HUES48 (cell line): Measurements from ENCODE around the gene TNK1.

ENCODE experiments used
- H3K27ac ChIP-seq: one replicate; pipeline ENCODE4 v1.7.0; 2013; ENCODE audit warnings: low read depth, low read length, inconsistent platforms
- H3K27me3 ChIP-seq: 2 replicates; pipeline ENCODE4 v1.6.1; 2013; ENCODE audit warnings: mild to moderate bottlenecking, low read length; ENCODE audit not compliant: control insufficient read depth, insufficient read depth
- H3K36me3 ChIP-seq: 2 replicates; pipeline ENCODE4 v1.6.1; 2013; ENCODE audit warnings: low read length; ENCODE audit not compliant: control insufficient read depth, insufficient read depth
- H3K4me1 ChIP-seq: 2 replicates; pipeline ENCODE4 v1.6.1; 2013; ENCODE audit warnings: mild to moderate bottlenecking, low read length; ENCODE audit not compliant: control insufficient read depth, insufficient read depth
- H3K4me3 ChIP-seq: 2 replicates; pipeline ENCODE4 v1.5.1; 2013; ENCODE audit warnings: mild to moderate bottlenecking, low read depth, low read length
- H3K9ac ChIP-seq: 2 replicates; pipeline ENCODE4 v1.6.1; 2013; ENCODE audit warnings: mild to moderate bottlenecking, low read depth, low read length, moderate library complexity
- H3K9me3 ChIP-seq: 2 replicates; pipeline ENCODE4 v1.6.1; 2013; ENCODE audit warnings: low read length; ENCODE audit not compliant: control insufficient read depth, insufficient read depth

The TNK1 gene

DNA sequence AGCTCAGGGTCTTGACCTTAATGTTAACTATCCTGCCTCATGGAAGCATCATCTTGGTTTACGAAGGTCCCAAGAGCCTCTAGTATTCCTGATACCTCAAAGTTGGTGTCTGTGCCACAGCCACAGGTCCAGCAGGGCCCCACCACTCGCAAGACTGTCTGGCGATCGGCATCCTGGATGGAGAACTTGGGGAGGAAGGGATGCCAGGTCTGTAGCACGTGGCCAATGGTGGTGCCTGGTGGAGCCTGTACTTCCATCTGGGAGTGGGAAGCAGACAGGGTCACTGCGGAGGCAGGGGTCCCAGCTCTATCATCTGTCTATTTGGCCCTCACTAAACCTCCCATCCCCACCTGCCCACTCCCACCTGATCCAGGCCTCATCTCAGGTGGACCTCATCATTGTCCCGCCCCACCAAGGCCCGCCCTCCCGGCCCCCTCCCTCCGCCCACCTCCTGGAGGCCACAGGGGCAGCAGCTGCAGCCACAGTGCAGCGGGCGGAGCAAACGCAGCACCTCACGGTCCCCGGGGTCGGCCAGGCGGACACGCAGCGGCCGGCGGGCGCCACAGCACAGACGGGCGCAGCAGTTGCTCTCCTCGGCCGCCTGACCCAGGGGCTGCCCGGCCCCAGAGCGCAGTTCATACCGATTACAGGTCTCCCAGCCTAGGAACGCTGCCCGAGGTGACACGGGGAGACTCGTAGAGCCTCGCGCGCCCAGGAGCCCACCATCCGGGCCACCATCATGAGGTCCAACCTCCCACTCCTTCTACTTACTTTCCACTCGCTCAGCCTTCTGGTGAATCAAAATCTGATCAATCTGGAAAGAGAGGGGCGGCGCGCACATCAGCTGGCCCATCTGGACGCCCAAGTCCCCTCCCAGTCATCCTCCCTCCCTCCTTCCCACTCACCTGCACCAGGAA lies 12.1 kb downstream of the TNK1 start:
- H3K4me1 ChIP-seq = peaks cover 5% of the 10 kb centered on the region; the same call in 1 of the 2 replicates
- no peaks in the 10 kb centered on the region for H3K27me3 ChIP-seq
- peaks cover 45% of the 10 kb centered on the region for H3K36me3 ChIP-seq
- no peak overlapping the region for H3K27ac ChIP-seq
- H3K4me3 ChIP-seq = peak overlapping the region; percentile 90
- no peaks in the 10 kb centered on the region for H3K9me3 ChIP-seq
- H3K9ac ChIP-seq = no peak overlapping the region

DNA sequence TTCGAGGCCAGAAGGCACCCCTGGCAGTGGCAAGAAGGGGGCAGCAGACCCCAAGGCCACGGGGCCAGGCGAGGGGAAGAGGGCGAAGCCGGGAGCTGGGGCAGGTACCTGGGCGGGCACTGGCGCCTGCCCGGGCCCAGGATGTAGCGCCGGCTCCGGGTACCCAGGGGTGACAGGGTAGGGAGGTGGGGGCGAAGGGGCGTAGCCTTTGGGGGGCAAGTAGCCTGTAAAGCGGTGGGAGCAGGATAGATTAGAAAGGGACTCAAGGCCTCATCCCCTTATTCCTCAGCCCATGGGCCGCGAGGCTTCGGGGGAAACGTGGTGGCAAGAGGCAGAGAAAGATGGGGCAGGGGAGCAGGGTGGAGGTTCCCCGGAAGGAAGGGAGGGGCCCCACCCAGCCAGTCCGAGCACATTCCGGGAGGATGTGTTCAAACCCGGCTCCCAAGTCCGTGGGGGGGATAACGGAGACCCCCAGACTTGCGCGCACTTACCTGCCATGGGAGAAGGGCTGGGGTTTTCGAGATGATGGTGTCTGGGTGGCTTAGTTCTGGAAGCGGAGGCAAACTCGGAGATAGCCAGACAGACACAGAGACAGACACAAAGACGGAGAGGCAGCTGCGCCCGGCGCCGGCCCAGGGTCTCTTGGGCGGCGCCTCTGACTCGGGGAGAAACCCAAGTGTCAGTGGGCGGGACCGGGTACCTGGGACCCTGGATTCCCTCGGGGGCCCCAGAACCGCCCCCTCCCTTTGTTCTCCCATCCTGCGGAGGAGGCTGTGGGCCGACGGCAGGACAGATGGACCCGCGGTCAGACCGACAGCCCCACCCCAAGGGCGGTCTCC lies 12.9 kb downstream of the TNK1 start:
- H3K9ac ChIP-seq = peak overlapping the region; percentile 56; the same call in 1 of the 2 replicates
- H3K4me1 ChIP-seq = peaks cover 5% of the 10 kb centered on the region; the same call in 1 of the 2 replicates
- H3K36me3 ChIP-seq = peaks cover 37% of the 10 kb centered on the region
- peak overlapping the region; percentile 90 for H3K4me3 ChIP-seq
- no peaks in the 10 kb centered on the region for H3K27me3 ChIP-seq
- H3K27ac ChIP-seq = peak overlapping the region; percentile 82
- no peaks in the 10 kb centered on the region for H3K9me3 ChIP-seq

- H3K27ac ChIP-seq = peak within 1 kb of the TSS; percentile 82
- no peaks in the 10 kb centered on the region for H3K9me3 ChIP-seq
- H3K4me3 ChIP-seq = peak within 1 kb of the TSS; percentile 90
- H3K9ac ChIP-seq = peak within 1 kb of the TSS; percentile 56; the same call in 1 of the 2 replicates
- no peaks in the 10 kb centered on the region for H3K27me3 ChIP-seq
- H3K4me1 ChIP-seq = peaks cover 5% of the 10 kb centered on the region; the same call in 1 of the 2 replicates
- peaks cover 29% of the 10 kb centered on the region; the same call in 1 of the 2 replicates for H3K36me3 ChIP-seq
Observed at GRCh38 chr17:7394452-7395191, 13.7 kb downstream of the TNK1 start, which contains the start of gene PLSCR3. Gene PLSCR3 (minus strand): TSS chr17:7394525. CDS start chr17:7394110, 415 bp downstream.

GRCh38 chr17:7396147-7396546 lies 15.3 kb downstream of the TNK1 start:
- no peak overlapping the region for H3K9ac ChIP-seq
- peaks cover 14% of the 10 kb centered on the region; the same call in 1 of the 2 replicates for H3K36me3 ChIP-seq
- H3K27me3 ChIP-seq = no peaks in the 10 kb centered on the region
- H3K4me3 ChIP-seq = no peak overlapping the region
- H3K4me1 ChIP-seq = peaks cover 5% of the 10 kb centered on the region; the same call in 1 of the 2 replicates
- H3K27ac ChIP-seq = no peak overlapping the region
- H3K9me3 ChIP-seq = no peaks in the 10 kb centered on the region

DNA sequence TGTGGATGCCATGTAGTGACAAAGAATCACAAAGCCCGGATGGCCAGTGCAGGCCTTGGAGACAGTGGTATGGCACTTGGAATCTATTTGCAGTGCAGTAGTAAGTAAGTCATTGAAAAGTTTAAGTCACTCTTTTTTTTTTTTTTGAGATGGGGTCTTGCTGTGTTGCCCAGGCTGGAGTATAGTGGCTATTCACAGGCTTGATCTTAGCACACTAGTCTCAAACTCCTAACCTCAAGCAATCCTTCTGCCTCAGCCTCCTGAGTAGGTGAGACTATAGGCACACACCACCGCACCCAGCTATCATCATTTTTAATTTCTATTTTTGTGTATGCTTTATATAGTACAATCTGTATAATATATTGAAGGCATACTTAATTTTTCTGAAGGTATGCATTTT lies 17.7 kb downstream of the TNK1 start:
- Histone ChIP-seq H3K36me3 (no peaks in the 10 kb centered on the region), H3K4me3 (no peak overlapping the region), H3K27me3 (no peaks in the 10 kb centered on the region), H3K4me1 (0 out of 2 replicates have a peak, but pooled peaks cover 8% of the 10 kb centered on the region), H3K9me3 (no peaks in the 10 kb centered on the region), H3K9ac (no peak overlapping the region), H3K27ac (no peak overlapping the region)

GRCh38 chr17:7403043-7403726 lies 22.3 kb downstream of the TNK1 start:
- Histone ChIP-seq H3K27ac (peak overlapping the region; percentile 98), H3K9ac (peak overlapping the region; percentile 66; the same call in 1 of the 2 replicates), H3K36me3 (no peaks in the 10 kb centered on the region), H3K4me3 (peak overlapping the region; percentile 91), H3K4me1 (peaks cover 13% of the 10 kb centered on the region; the same call in 1 of the 2 replicates), H3K27me3 (no peaks in the 10 kb centered on the region), H3K9me3 (no peaks in the 10 kb centered on the region)

GRCh38 chr17:7403727-7403976 lies 22.8 kb downstream of the TNK1 start:
- Histone ChIP-seq H3K4me1 (peaks cover 13% of the 10 kb centered on the region; the same call in 1 of the 2 replicates), H3K27ac (peak overlapping the region; percentile 98), H3K4me3 (peak overlapping the region; percentile 91), H3K9ac (peak overlapping the region; percentile 66), H3K27me3 (no peaks in the 10 kb centered on the region), H3K36me3 (peaks cover 3% of the 10 kb centered on the region), H3K9me3 (no peaks in the 10 kb centered on the region)

DNA sequence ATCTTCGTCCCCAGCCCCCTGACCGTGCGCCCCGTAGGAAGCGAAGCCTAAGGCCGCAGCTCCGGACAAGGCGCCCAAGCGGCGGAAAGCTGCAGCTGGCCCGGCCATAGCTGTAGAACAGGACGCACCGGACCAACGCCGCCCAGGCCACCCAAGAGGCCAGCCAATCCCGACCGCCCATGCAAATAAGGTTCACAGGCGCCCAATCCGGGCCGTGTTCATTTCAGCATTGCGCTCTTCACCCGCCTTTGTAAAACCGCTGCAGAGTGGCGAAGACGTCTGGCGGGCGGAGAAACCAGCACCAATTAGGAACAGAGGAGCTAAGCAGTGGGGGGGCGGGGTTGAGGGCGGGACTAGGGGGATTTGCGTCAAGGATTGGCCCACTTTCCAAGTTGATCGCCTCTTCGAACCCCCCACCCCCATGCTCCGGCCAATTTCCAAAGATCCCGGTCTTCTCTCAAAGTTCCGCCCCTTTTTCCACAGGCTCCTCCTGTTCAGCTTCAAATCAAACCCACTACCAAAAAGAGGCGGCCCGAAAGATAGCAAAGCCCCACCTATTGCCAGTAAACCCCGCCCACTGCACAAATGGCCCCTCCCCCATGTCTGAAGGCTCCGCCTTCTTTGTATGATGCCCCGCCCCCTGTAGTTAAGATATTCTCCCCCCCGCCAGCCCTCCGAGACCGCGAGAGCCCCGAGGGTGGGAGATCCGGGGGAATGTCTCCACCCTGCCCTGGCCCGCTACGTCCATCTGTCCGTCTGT lies 23.3 kb downstream of the TNK1 start, which contains the start of gene TMEM256:
Gene TMEM256 (minus strand): TSS at position 121 of the 760 bp plus-strand sequence. CDS start 13 bp downstream, at position 108.
- Histone ChIP-seq H3K36me3 (peaks cover 8% of the 10 kb centered on the region), H3K27ac (peak within 1 kb of the TSS; percentile 98), H3K4me1 (peaks cover 13% of the 10 kb centered on the region; the same call in 1 of the 2 replicates), H3K27me3 (no peaks in the 10 kb centered on the region), H3K9me3 (no peaks in the 10 kb centered on the region), H3K9ac (peak within 1 kb of the TSS; percentile 66), H3K4me3 (peak within 1 kb of the TSS; percentile 91)

DNA sequence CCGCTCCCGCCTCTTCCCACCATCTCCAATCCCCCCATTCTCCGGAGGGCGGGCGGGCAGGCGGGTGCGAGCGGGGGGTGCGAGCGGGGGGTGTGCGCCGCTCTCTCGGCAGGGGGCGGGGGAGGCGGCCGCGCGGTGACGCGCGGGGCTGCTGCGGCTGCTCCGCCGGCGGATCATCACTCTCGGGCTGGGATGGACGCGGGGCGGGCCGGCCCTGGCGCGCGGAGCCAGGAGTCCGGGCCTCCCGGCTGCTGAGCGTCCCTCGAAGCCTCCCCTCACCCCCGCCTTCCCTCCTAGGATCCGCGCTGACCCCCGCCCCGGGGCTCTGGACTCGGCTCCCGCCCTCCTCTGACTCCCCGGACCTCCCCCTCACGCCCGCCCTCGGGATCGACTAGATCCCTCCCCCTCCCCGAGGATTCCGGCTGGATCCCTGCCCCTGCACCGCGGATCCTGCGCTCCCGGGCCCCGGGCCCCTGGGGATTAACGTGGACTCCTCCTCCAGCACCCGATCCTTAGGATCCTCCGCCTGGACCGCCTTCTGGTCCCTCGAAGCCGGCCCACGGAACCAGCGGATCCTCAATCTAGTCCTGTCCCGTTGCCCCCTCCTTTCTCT lies 24.0 kb downstream of the TNK1 start:
- Histone ChIP-seq H3K36me3 (peaks cover 15% of the 10 kb centered on the region), H3K9me3 (no peaks in the 10 kb centered on the region), H3K4me3 (peak overlapping the region; percentile 81), H3K27ac (peak overlapping the region; percentile 63), H3K4me1 (peaks cover 13% of the 10 kb centered on the region; the same call in 1 of the 2 replicates), H3K27me3 (no peaks in the 10 kb centered on the region), H3K9ac (peak overlapping the region; percentile 54; the same call in 1 of the 2 replicates)
